WTC11 (cell line): ENCODE results near the gene ALDH9A1.

Experiments
- ATF1 ChIP-seq: sonication (generic); formaldehyde crosslinking; IDR thresholded peaks from 2 replicates; pipeline ENCODE4 v1.8.1; 2023; ENCODE audit warnings: mild to moderate bottlenecking, moderate library complexity, missing genetic modification reagents
- FOXJ3 ChIP-seq: sonication (generic); formaldehyde crosslinking; IDR thresholded peaks from 2 replicates; pipeline ENCODE4 v1.9.0; 2021; ENCODE audit warnings: missing genetic modification reagents, mild to moderate bottlenecking, borderline replicate concordance
- ZBTB21 ChIP-seq: sonication (generic); formaldehyde crosslinking; IDR thresholded peaks from 2 replicates; pipeline ENCODE4 v1.8.1; 2023; ENCODE audit warnings: mild to moderate bottlenecking, missing genetic modification reagents, borderline replicate concordance

GRCh38 chr1:165632491-165632890 lies 65.9 kb downstream of the ALDH9A1 start:
- no peak for TF ChIP-seq FOXJ3 (CRISPR knock-in tag)
- TF ChIP-seq ATF1 (CRISPR knock-in tag): no peak
- no peak for TF ChIP-seq ZBTB21
